HEK293 (cell line): ENCODE data around the gene MKKS.

Source experiments
- AEBP2 ChIP-seq: fragments of 450-650 bp; formaldehyde crosslinking; IDR thresholded peaks from 2 replicates; pipeline ENCODE4 v1.5.1; 2016; ENCODE audit warnings: missing biosample characterization, missing genetic modification characterization, borderline replicate concordance
- GLIS1 ChIP-seq: fragments of 450-650 bp; formaldehyde crosslinking; IDR thresholded peaks from 2 replicates; pipeline ENCODE4 v1.5.1; 2016; ENCODE audit warnings: missing biosample characterization, missing genetic modification characterization
- HOXA7 ChIP-seq: sonication (generic); formaldehyde crosslinking; IDR thresholded peaks from 2 replicates; pipeline ENCODE4 v1.8.1; 2022; ENCODE audit warnings: missing genetic modification reagents, borderline replicate concordance
- SCRT2 ChIP-seq: fragments of 450-650 bp; formaldehyde crosslinking; IDR thresholded peaks from 2 replicates; pipeline ENCODE4 v1.5.1; 2016; ENCODE audit warnings: missing biosample characterization, missing genetic modification characterization
- SP2 ChIP-seq: fragments of 450-650 bp; formaldehyde crosslinking; IDR thresholded peaks from 2 replicates; pipeline ENCODE4 v1.5.1; 2016; ENCODE audit warnings: missing biosample characterization, missing genetic modification characterization
- ZBTB17 ChIP-seq: fragments of 450-650 bp; formaldehyde crosslinking; IDR thresholded peaks from 2 replicates; pipeline ENCODE4 v1.5.1; 2016; ENCODE audit warnings: missing biosample characterization, missing genetic modification characterization
- ZBTB26 ChIP-seq: fragments of 450-650 bp; formaldehyde crosslinking; optimal IDR thresholded peaks from 2 replicates; pipeline ENCODE3; 2016; ENCODE audit warnings: missing biosample characterization, mild to moderate bottlenecking, missing genetic modification characterization
- ZBTB48 ChIP-seq: fragments of 450-650 bp; formaldehyde crosslinking; IDR thresholded peaks from 2 replicates; pipeline ENCODE4 v1.5.1; 2016; ENCODE audit warnings: missing biosample characterization, missing genetic modification characterization
- ZFP69B ChIP-seq: fragments of 450-650 bp; formaldehyde crosslinking; IDR thresholded peaks from 2 replicates; pipeline ENCODE4 v1.5.1; 2016; ENCODE audit warnings: missing biosample characterization, missing genetic modification characterization
- ZNF133 ChIP-seq: fragments of 450-650 bp; formaldehyde crosslinking; IDR thresholded peaks from 2 replicates; pipeline ENCODE4 v1.5.1; 2016; ENCODE audit warnings: missing biosample characterization, missing genetic modification characterization
- ZNF138 ChIP-seq: fragments of 450-650 bp; formaldehyde crosslinking; IDR thresholded peaks from 2 replicates; pipeline ENCODE4 v1.5.1; 2016; ENCODE audit warnings: missing biosample characterization, missing genetic modification characterization, borderline replicate concordance
- ZNF175 ChIP-seq: fragments of 450-650 bp; formaldehyde crosslinking; IDR thresholded peaks from 2 replicates; pipeline ENCODE4 v1.5.1; 2016; ENCODE audit warnings: missing biosample characterization, missing genetic modification characterization
- ZNF184 ChIP-seq: fragments of 450-650 bp; IDR thresholded peaks from 2 replicates; pipeline ENCODE4 v1.5.1; 2018; ENCODE audit warnings: missing biosample characterization, mild to moderate bottlenecking, missing genetic modification characterization
- ZNF274 ChIP-seq, 2 experiments: fragments of 200-500 bp in 1 of 2; fragments of 450-650 bp in 1 of 2; sonication (Bioruptor generic) in 1 of 2; formaldehyde crosslinking in 1 of 2; IDR thresholded peaks; 2 replicates each; pipeline versions ENCODE4 v1.5.1 to v1.6.1; 2014 to 2016; ENCODE audit warnings: borderline replicate concordance in 1 of 2, inconsistent platforms in 1 of 2, low read length in 1 of 2, missing biosample characterization in 1 of 2, missing genetic modification characterization in 1 of 2
- ZNF302 ChIP-seq: fragments of 450-650 bp; formaldehyde crosslinking; IDR thresholded peaks from 2 replicates; pipeline ENCODE4 v1.5.1; 2016; ENCODE audit warnings: missing biosample characterization, missing genetic modification characterization, low read depth
- ZNF391 ChIP-seq: fragments of 450-650 bp; formaldehyde crosslinking; IDR thresholded peaks from 2 replicates; pipeline ENCODE4 v1.5.1; 2016; ENCODE audit warnings: low read depth, missing biosample characterization, missing genetic modification characterization, borderline replicate concordance
- ZNF398 ChIP-seq: fragments of 450-650 bp; formaldehyde crosslinking; IDR thresholded peaks from 2 replicates; pipeline ENCODE4 v1.5.1; 2017; ENCODE audit warnings: missing biosample characterization, missing genetic modification characterization
- ZNF416 ChIP-seq: fragments of 450-650 bp; formaldehyde crosslinking; IDR thresholded peaks from 2 replicates; pipeline ENCODE4 v1.5.1; 2016; ENCODE audit warnings: missing biosample characterization, missing genetic modification characterization
- ZNF449 ChIP-seq: fragments of 450-650 bp; formaldehyde crosslinking; IDR thresholded peaks from 2 replicates; pipeline ENCODE4 v1.5.1; 2017; ENCODE audit warnings: missing biosample characterization, mild to moderate bottlenecking, missing genetic modification characterization, moderate library complexity
- ZNF585B ChIP-seq: fragments of 450-650 bp; formaldehyde crosslinking; IDR thresholded peaks from 2 replicates; pipeline ENCODE4 v1.5.1; 2016; ENCODE audit warnings: missing biosample characterization, missing genetic modification characterization
- ZNF639 ChIP-seq: fragments of 450-650 bp; formaldehyde crosslinking; IDR thresholded peaks from 2 replicates; pipeline ENCODE4 v1.5.1; 2016; ENCODE audit warnings: missing biosample characterization, missing genetic modification characterization
- ZNF701 ChIP-seq: fragments of 450-650 bp; formaldehyde crosslinking; IDR thresholded peaks from 2 replicates; pipeline ENCODE4 v1.5.1; 2016; ENCODE audit warnings: missing biosample characterization, missing genetic modification characterization
- ZNF747 ChIP-seq: fragments of 450-650 bp; formaldehyde crosslinking; IDR thresholded peaks from 2 replicates; pipeline ENCODE4 v1.5.1; 2016; ENCODE audit warnings: missing biosample characterization, missing genetic modification characterization
- ZNF776 ChIP-seq: fragments of 450-650 bp; formaldehyde crosslinking; IDR thresholded peaks from 2 replicates; pipeline ENCODE4 v1.5.0; 2017; ENCODE audit warnings: missing biosample characterization, missing genetic modification characterization, borderline replicate concordance
- ZNF791 ChIP-seq: fragments of 450-650 bp; formaldehyde crosslinking; IDR thresholded peaks from 2 replicates; pipeline ENCODE4 v1.5.1; 2016; ENCODE audit warnings: missing biosample characterization, missing genetic modification characterization
- ZSCAN16 ChIP-seq: fragments of 450-650 bp; formaldehyde crosslinking; IDR thresholded peaks from 2 replicates; pipeline ENCODE4 v1.5.1; 2016; ENCODE audit warnings: missing biosample characterization, missing genetic modification characterization
- ZXDB ChIP-seq: fragments of 450-650 bp; formaldehyde crosslinking; IDR thresholded peaks from 2 replicates; pipeline ENCODE4 v1.5.1; 2016; ENCODE audit warnings: missing biosample characterization, missing genetic modification characterization
- TF ChIP-seq, protein P1 (sequence below): fragments of 450-650 bp; formaldehyde crosslinking; IDR thresholded peaks from 2 replicates; pipeline ENCODE4 v1.5.1; 2016; ENCODE audit warnings: missing biosample characterization, missing genetic modification characterization

Gene MKKS

GRCh38 chr20:10433623-10434466 lies at the start of gene MKKS (continued):
- TF ChIP-seq ZBTB26 (tag by site-specific recombination) = peak; percentile 77
- no peak for TF ChIP-seq ZNF639 (tag by site-specific recombination)
- TF ChIP-seq ZNF449 (tag by site-specific recombination) = no peak
- TF ChIP-seq ZSCAN16 (tag by site-specific recombination) = no peak
- TF ChIP-seq ZNF391 (tag by site-specific recombination) = no peak
- no peak for TF ChIP-seq ZNF776
- no peak for TF ChIP-seq ZNF747 (tag by site-specific recombination)
- TF ChIP-seq ZNF274 (IDR thresholded peaks at IDR 0.05; ENCODE audit: low read length) = no peak
- no peak for TF ChIP-seq ZNF274 (tag by site-specific recombination; IDR thresholded peaks at IDR 0.05; ENCODE audit: borderline replicate concordance)
- peak; percentile 12 for TF ChIP-seq ZXDB (tag by site-specific recombination)
- TF ChIP-seq ZNF175 (tag by site-specific recombination) = no peak
- TF ChIP-seq, protein P1, sequence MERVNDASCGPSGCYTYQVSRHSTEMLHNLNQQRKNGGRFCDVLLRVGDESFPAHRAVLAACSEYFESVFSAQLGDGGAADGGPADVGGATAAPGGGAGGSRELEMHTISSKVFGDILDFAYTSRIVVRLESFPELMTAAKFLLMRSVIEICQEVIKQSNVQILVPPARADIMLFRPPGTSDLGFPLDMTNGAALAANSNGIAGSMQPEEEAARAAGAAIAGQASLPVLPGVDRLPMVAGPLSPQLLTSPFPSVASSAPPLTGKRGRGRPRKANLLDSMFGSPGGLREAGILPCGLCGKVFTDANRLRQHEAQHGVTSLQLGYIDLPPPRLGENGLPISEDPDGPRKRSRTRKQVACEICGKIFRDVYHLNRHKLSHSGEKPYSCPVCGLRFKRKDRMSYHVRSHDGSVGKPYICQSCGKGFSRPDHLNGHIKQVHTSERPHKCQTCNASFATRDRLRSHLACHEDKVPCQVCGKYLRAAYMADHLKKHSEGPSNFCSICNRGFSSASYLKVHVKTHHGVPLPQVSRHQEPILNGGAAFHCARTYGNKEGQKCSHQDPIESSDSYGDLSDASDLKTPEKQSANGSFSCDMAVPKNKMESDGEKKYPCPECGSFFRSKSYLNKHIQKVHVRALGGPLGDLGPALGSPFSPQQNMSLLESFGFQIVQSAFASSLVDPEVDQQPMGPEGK (tag by site-specific recombination) = 0 out of 2 replicates have a peak, but pooled peaks have one; percentile 20
- no peak for TF ChIP-seq ZNF701 (tag by site-specific recombination)
- no peak for TF ChIP-seq ZNF416 (tag by site-specific recombination)
- TF ChIP-seq ZBTB48 (tag by site-specific recombination) = no peak
- no peak for TF ChIP-seq ZNF184 (tag by site-specific recombination)
- TF ChIP-seq ZNF398 (tag by site-specific recombination) = peak; percentile 38; the same call in 1 of the 2 replicates
- TF ChIP-seq ZFP69B (tag by site-specific recombination) = no peak
- no peak for TF ChIP-seq ZNF138 (tag by site-specific recombination)
- TF ChIP-seq GLIS1 (tag by site-specific recombination) = no peak
- no peak for TF ChIP-seq ZNF791
- peak; percentile 18; the same call in 1 of the 2 replicates for TF ChIP-seq ZBTB17 (tag by site-specific recombination)
- TF ChIP-seq ZNF302 (tag by site-specific recombination) = no peak
- TF ChIP-seq ZNF133 (tag by site-specific recombination) = no peak
- no peak for TF ChIP-seq HOXA7 (CRISPR knock-in tag)
- TF ChIP-seq SCRT2 (tag by site-specific recombination) = no peak
- no peak for TF ChIP-seq ZNF585B
- no peak; the same call in 1 of the 2 replicates for TF ChIP-seq SP2
- TF ChIP-seq AEBP2 = no peak
